AG09319 (cell line): ENCODE data around the gene CLEC14A.

Source experiments
- DNase-seq: peaks from one replicate; pipeline ENCODE4 v3.0.0-alpha.2; 2010; ENCODE audit warnings: low read depth; ENCODE audit errors: extremely low read depth
- TF ChIP-seq, protein P1 (sequence below): IDR thresholded peaks from 2 replicates; pipeline ENCODE4 v1.5.1; 2011; ENCODE audit warnings: low read depth, mild to moderate bottlenecking, inconsistent platforms, low read length, moderate library complexity

Gene CLEC14A

DNA sequence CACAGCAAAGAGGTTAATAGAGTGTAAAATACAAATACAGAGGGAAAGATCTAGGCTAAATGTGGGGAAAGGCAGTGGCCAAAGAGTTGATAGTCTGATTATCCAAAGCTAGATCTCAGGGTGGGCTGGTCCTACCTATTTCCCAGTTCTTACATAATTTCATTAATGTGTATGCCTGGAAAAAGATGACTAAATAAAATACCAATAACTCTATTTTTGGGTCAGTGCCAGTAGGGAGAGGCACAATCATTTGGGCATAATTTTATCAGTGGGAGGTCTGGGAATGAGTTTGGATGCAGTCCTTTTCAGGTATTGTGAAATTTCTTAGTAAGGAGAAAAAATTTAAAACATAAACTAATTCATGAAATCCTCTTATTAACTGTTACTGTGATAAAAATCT, 30.6 kb upstream of the CLEC14A start:
- TF ChIP-seq, protein P1, sequence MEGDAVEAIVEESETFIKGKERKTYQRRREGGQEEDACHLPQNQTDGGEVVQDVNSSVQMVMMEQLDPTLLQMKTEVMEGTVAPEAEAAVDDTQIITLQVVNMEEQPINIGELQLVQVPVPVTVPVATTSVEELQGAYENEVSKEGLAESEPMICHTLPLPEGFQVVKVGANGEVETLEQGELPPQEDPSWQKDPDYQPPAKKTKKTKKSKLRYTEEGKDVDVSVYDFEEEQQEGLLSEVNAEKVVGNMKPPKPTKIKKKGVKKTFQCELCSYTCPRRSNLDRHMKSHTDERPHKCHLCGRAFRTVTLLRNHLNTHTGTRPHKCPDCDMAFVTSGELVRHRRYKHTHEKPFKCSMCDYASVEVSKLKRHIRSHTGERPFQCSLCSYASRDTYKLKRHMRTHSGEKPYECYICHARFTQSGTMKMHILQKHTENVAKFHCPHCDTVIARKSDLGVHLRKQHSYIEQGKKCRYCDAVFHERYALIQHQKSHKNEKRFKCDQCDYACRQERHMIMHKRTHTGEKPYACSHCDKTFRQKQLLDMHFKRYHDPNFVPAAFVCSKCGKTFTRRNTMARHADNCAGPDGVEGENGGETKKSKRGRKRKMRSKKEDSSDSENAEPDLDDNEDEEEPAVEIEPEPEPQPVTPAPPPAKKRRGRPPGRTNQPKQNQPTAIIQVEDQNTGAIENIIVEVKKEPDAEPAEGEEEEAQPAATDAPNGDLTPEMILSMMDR, result no peak
- no peak for DNase-seq

DNA sequence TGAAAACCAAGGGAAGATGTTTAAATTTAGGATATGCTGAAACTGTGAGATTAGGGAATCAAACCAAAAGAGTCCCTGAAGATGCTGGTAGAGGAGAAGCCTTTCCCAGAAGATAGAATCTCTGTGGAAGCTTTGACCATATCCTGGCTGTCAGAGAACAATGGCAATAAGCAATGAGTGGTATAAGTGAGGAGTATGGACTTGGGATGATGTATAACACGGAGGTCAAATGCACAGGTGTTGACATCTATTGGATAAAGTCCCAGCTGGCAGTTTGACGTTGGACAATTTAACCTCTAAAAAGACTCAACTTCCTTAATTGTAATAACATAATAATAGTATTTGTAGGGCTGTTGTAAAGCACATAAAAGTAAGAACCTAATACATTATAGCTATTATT, 30.1 kb upstream of the CLEC14A start:
- DNase-seq, result no peak
- TF ChIP-seq, protein P1, result no peak

DNA sequence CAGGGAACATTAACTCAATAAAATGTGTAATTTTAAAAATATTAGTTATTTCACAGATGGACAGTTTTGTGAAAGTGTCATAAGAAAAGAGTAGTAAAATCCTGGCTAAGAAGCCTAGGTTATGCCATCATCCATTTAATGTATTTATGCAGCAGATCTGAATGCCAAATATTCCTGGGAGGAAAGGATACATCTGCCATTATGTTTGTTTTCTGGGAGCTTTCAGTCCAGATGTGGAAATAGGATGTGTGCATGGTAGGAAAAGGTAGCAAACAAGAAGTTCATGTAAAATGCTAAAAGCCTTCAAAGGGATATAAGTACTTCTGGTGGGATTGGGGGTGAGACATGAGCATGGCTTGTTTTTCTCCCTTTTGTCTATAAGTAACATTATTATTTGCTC, 27.0 kb upstream of the CLEC14A start:
- TF ChIP-seq, protein P1, result no peak
- no peak for DNase-seq

DNA sequence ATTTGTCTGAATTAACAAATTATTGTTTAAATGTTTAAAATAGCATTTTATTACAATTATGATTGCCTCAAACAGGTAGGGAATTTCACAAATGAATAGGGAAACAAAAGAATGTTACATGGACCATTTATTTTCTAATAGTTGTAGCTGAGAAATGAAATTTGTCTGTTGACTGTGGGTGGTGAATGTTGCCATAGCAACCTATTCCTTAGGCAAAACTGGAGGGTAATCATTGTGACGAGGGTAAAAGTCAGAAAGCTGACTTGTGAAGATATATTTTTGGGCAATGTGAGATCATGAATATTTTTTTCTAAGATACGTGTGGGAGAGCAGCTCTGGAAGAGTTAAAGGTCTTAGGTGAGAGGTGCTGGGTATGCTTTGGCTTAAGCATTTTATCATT, 24.2 kb upstream of the CLEC14A start:
- DNase-seq, result no peak
- TF ChIP-seq, protein P1, result no peak

DNA sequence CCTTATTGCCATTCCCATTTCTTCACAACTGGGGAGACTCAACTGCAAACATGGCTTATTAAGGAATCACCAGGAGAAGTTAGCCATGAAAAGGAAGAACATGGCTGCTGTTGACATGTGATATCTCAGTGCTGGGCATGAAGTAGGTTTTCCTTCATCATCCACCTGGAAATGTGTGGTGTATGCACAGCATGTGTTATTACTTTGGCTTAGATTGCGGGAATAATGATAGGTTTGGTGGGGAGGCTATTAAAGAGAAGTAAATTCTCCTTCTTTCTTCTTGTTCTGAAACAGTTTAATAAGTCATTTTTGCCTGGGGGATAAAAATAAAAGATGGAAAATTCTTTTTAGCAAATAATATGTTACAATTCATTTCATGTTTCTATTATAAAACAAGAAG, 23.7 kb upstream of the CLEC14A start:
- TF ChIP-seq, protein P1, result no peak
- DNase-seq, result no peak

DNA sequence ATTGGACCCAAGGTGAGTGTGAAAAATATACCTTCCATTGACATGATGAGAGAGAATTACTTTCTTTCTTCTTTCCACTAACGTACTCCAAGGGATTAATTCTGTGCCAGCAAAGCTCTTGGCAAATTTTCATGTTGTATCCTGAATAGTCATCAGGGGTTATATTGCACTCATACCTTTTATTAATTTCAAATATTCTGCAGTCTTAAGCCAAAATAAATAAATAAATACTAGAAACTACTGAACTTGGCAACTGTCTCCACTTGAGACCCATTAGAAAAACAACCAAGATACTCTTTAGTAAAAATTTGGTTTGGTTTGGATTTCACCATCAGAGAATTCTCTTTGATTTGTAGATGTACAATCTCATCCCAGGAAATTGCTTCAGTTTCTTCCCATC, 22.1 kb upstream of the CLEC14A start:
- no peak for DNase-seq
- TF ChIP-seq, protein P1, result no peak

DNA sequence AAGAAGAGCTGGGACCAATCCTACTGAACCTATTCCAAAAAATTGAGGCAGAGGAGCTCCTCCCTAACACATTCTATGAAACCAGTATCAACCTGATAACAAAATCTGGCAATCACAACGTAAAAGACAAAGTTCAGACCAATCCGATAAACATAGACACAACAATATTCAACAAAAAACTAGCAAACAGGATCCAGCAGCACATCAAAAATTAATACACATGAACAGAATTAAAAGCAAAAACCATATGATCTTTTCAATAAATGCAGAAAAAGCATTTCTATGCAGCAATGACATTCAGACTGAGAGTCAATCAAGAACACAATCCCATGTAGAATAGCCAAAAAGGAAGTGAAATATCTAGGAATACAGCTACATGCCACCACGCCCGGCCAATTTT, 7.0 kb upstream of the CLEC14A start:
- TF ChIP-seq, protein P1, result no peak
- no peak for DNase-seq
